GM19193 (cell line): ENCODE results near the gene NINJ2.

Source experiments
- POLR2A ChIP-seq: IDR thresholded peaks from 4 replicates; pipeline ENCODE4 v1.6.1; 2011; ENCODE audit not compliant: insufficient read depth, insufficient read length; ENCODE audit errors: extremely low read depth

The NINJ2 gene

GRCh38 chr12:561908-562593 lies 101.2 kb downstream of the NINJ2 start:
- no peak for TF ChIP-seq POLR2A

DNA sequence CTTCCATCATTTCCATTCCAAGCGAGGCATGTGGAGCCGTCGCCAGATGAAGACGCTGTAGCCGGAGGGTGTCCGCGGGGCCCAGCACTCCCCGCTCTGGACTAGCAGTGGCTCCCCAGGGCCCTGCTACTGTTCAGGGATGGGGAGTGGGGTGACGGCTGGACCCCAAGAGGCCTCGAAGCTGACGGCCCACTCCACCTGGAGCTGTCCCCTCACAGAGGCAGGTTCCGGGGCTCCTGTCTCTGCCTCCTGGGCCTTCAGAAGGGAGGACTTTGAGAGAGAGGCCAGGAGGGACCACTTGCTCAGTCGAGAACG lies 101.9 kb downstream of the NINJ2 start:
- TF ChIP-seq POLR2A: no peak

DNA sequence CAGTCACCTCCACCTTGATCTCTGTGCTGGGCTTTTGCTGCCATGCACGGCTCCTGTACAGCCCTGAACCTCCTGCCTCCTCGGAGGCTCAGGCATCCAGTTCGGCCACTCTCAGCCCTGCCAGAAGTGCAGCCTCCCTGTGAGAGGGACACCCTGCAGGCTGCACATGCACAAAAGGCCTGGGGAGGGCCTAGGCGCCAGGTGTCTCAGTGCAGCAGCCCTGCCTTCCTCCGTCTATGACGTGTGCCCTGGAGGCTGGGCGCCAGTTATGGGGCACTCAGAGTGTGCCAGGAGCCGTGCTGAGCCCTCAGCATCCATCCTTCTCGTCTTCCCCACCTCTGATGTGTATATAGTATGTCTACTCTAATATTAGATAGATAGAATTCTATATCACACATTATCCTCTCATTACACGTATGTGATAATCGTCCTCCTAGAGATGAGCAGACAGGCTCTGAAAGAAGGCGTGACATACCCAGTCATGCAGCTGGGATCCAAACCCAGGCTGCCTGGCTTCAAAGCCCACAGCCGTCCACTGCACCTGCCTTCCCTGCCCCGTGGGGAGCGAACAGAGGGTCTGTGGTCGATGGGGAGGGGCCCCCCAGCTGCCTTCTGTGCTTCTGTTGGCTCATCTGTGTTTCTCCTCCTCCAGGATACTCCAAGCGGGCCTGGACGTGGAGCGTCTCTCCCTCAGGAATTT lies 102.4 kb downstream of the NINJ2 start:
- TF ChIP-seq POLR2A: no peak

GRCh38 chr12:559906-560455 lies 103.3 kb downstream of the NINJ2 start:
- no peak for TF ChIP-seq POLR2A

DNA sequence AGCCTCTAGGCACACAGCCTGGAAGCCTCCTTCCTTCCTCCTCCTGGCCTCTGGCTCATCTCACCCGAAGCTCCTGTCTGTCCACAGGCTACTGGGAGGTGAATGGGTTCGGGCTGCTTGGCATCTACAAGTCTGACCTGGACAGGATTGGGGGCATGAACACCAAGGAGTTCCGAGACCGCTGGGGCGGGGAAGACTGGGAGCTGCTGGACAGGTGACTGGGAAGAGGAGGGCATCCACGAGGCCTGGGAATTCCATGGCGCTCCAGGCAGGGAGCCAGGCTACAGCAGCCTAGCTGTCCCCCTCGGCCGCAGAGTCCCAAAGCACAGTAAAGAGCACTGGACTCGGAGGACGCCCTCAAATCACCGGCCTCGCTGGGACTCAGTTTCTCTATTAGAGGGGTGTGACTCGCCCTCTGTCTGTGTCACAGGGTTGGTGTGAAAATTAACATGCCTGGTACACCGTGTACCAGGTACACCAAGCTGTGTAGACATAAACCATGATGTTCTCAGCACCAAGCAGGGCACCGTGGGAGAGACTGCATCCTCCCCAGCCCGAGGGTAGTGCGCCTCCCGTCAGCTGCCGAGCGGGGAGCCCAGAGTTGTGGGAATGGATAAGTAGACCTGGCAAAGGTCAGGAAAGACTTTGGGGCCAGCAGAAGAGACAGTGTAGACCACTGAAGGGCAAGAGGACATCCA lies 103.9 kb downstream of the NINJ2 start:
- no peak for TF ChIP-seq POLR2A

DNA sequence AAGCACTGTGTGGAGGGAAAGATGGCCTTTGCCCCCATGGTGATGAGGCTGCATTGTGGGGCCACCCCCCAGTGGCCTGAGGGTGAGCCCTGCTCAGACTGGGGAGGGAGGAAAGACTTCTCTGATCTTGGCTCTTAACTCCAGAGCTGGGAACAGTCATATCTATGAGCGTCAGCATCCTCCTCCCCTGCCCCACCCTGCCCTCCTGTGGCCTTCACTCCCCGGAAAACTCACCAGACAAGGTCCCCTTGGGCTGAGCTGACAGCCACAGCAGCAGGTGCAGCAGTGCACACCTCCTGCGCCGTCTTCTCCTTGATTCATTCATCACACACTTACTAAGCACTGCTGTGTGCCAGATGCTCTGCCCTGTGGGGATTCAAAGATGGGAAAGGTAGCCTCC lies 104.7 kb downstream of the NINJ2 start:
- no peak for TF ChIP-seq POLR2A

DNA sequence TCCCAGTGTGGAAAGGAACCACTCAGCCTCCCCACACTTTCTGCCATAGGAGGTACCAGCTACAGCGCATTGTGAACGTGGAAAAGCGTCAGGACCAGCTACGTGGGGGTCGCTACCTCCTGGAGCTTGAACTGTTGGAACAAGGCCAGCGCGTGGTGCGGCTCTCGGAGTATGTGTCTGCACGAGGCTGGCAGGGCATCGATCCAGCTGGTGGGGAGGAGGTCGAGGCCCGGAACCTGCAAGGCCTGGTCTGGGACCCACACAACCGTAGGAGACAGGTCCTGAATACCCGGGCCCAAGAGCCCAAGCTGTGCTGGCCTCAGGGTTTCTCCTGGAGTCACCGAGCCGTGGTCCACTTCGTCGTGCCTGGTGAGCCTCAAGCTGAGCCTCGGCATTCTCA lies 106.7 kb downstream of the NINJ2 start:
- TF ChIP-seq POLR2A: no peak

DNA sequence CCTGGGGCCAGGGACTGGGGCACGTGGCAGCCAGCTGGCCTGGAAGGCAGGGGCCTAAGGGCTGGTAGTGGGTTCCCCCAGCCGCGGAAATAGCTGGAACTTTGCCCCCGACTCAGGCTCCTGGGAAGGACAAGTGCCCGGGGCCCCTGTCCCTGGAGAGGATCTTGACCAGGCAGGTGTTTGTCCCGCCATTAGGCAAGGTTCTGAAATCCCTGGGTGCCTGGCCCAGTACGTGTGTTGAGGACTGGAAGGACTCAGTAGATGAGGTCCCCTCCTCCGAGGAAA lies 109.3 kb downstream of the NINJ2 start:
- no peak for TF ChIP-seq POLR2A

GRCh38 chr12:553216-554000 lies 109.8 kb downstream of the NINJ2 start:
- TF ChIP-seq POLR2A: peak; percentile 70

DNA sequence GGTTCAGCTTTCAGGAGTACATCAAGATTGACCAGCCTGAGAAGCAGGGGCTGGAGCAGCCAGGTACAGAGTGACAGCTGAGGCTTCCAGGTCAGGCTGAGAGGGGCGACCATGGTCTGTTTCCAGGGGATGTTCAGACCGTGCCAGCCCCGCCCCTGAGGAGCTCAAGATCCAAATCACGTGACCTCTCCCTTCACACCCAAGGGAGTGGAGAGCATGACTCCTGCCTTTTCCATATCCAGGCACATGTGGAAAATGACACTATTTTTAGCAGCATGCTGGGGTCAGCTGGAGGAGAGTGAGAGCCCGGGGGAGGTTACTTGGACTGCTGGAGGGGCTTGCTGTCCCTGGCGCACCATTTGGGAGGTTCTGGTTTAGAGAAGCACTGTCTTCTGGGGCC lies 110.8 kb downstream of the NINJ2 start:
- TF ChIP-seq POLR2A: no peak

GRCh38 chr12:550473-551260 lies 112.6 kb downstream of the NINJ2 start:
- no peak for TF ChIP-seq POLR2A

DNA sequence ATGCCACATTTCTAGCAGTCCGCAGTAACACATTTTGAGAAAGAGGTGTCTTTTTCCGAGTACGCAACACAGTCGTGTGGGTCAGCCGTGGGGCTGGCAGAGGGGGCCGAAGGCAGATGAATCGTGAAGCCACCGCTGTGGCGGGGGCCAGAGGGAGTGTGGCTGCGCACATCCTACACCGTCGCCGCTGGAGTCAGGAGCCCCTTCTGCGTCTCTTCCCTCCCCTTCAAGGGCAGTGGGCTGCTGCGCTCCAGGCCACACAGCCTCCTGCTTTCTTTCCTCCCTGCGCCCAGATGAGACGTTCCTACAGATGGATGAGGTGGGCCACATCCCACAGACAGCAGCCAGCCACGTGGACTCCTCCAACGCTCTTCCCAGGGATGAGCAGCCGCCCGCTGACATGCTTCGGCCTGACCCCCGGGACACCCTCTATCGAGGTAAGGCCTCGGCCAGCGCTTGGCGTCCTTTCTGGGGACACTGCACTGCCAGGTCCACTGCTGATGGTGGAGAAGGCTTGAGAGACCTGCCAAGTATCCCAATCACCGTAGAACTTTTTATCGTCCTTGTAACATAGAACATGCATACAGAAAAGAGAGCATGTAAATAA lies 113.7 kb downstream of the NINJ2 start:
- no peak for TF ChIP-seq POLR2A

- no peak for TF ChIP-seq POLR2A
These were observed 115.3 kb downstream of the NINJ2 start for GRCh38 chr12:547883-548470.
